Natural killer cell (primary cell): ENCODE data around the gene LINC01488. TPM values are rescaled to one million over a fixed set of nuclear protein-coding genes. Genes with fewer than 3 reads are reported as not detected.

ENCODE experiments used
- ATAC-seq, 3 donors: fragments of 150-1000 bp in 2 of 3; fragments of 200-7000 bp in 1 of 3; cut with Tn5 transposase; 1 replicate in 1 of 3; 2 replicates in 2 of 3; pipeline ENCODE4 v1.10.0; 2021; ENCODE audit warnings: mild to moderate bottlenecking in 2 of 3, moderate library complexity in 2 of 3
- DNase-seq, 2 donors: peaks; one replicate each; pipeline versions ENCODE4 v3.0.0 to v3.0.0-alpha.2; 2013 to 2021; ENCODE audit warnings: mixed read lengths in 1 of 2
- H3K27ac ChIP-seq: one replicate; pipeline ENCODE4 v1.5.1; 2013; ENCODE audit warnings: mild to moderate bottlenecking, low read length
- H3K27me3 ChIP-seq: one replicate; pipeline ENCODE4 v1.6.1; 2013; ENCODE audit warnings: low read length; ENCODE audit not compliant: control insufficient read depth, insufficient read depth
- H3K36me3 ChIP-seq: one replicate; pipeline ENCODE4 v1.6.1; 2013; ENCODE audit warnings: low read length; ENCODE audit not compliant: control insufficient read depth, insufficient read depth
- H3K4me1 ChIP-seq: one replicate; pipeline ENCODE4 v1.6.1; 2013; ENCODE audit warnings: low read length; ENCODE audit not compliant: control insufficient read depth, insufficient read depth
- H3K4me3 ChIP-seq: one replicate; pipeline ENCODE4 v1.5.1; 2013; ENCODE audit warnings: low read length
- H3K9me3 ChIP-seq: one replicate; pipeline ENCODE4 v1.6.1; 2013; ENCODE audit warnings: low read length; ENCODE audit not compliant: control insufficient read depth, insufficient read depth
- H3K27ac Mint-ChIP-seq, 2 donors: one replicate each; pipeline ENCODE4 v1.8.0; 2022; ENCODE audit warnings: mild to moderate bottlenecking in 2 of 2, mixed read lengths in 2 of 2, moderate library complexity in 1 of 2
- H3K27me3 Mint-ChIP-seq, 2 donors: one replicate each; pipeline ENCODE4 v1.8.0; 2022; ENCODE audit warnings: low read depth in 2 of 2, mixed read lengths in 2 of 2
- H3K36me3 Mint-ChIP-seq: one replicate; pipeline ENCODE4 v1.8.0; 2022; ENCODE audit warnings: mixed read lengths
- H3K4me1 Mint-ChIP-seq, 2 donors: one replicate each; pipeline ENCODE4 v1.8.0; 2022; ENCODE audit warnings: mixed read lengths in 2 of 2
- H3K4me3 Mint-ChIP-seq: one replicate; pipeline ENCODE4 v1.8.0; 2022; ENCODE audit warnings: mild to moderate bottlenecking, moderate library complexity, mixed read lengths
- H3K9me3 Mint-ChIP-seq, 2 donors: one replicate each; pipeline ENCODE4 v1.8.0; 2022; ENCODE audit warnings: mixed read lengths in 2 of 2
- CTCF ChIP-seq: fragments of 200-600 bp; IDR thresholded peaks from one replicate; pipeline ENCODE4 v1.8.0; 2022; ENCODE audit warnings: antibody characterized with exemption
- WGBS: methylation state at CpG from one replicate; pipeline ENCODE4 v1.1.7; 2013; ENCODE audit warnings: missing lambda C conversion rate; ENCODE audit not compliant: insufficient coverage; 5-methylcytosine and 5-hydroxymethylcytosine counted together
- intact Hi-C: fragments of 100-400 bp; cut with micrococcal nuclease; formaldehyde crosslinking; loops from one replicate; pipeline ENCODE4 v1.14.2; 2022
- total RNA-seq, 4 donors: library from RNA; stranded (reverse); fragments of 120-200 nt in 1 of 4; gene quantifications; one replicate each; pipeline versions ENCODE4 v1.2.3 to v1.2.4, GENCODE V29; 2013 to 2022

Gene LINC01488
- total RNA-seq, 3 donors from 2014 or later (not counting 1 experiment from before 2014, with no cell fraction given), result not detected

DNA sequence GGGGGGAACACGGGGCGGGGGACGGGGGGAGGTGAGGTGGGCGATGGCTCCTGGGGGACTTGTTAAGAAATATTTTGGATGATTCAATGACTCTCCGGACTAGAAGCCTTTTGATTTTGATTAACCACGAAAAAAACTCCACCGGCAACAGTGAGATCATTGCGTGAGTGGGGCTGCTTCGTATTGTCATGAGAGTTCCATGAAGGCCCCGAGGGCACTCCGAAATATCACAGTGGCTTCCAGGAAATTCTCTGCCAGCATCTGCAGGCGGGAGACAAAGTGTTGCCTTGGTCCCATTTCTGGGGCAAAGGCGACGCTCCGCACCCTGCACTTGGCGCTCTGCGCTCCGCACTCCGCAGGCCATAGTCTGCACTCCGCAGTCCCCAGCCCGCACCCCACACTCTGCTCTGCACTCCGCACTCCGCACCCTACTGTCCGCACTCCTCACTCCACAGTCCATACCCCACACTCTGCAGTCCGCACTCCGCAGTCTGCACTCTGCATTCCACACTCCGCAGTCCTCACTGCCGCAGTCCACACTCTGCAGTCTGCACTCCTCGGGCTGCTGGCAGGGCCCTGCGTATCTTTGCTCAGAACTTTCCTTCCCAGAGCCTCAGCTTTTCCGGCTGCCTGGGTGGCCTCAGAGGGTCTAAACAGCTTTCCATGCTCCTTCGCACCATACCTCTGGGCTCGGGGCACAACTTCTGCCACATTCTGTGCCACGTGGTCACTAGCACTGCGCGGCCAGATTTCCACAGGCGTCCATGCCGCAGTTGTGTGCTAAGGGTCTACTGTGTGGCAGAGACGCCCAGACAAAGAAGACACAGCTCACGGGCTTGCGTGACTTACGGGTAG lies 61.1 kb downstream of the LINC01488 start:
- peak in 1 of 3 donors; percentile 28 for ATAC-seq
- no peaks in the 10 kb centered on the region for H3K36me3 ChIP-seq
- no peak overlapping the region for H3K4me3 ChIP-seq
- Mint-ChIP-seq H3K4me3 (no peak overlapping the region), H3K27ac (no peak overlapping the region), H3K27me3 (peaks cover 7 to 13% of the 10 kb centered on the region in 2 donors), H3K36me3 (no peaks in the 10 kb centered on the region), H3K4me1 (peaks cover 0 to 8% of the 10 kb centered on the region in 2 donors), H3K9me3 (no peaks in the 10 kb centered on the region)
- H3K4me1 ChIP-seq, result peaks cover 16% of the 10 kb centered on the region
- no peaks in the 10 kb centered on the region for H3K9me3 ChIP-seq
- no peak overlapping the region for H3K27ac ChIP-seq
- WGBS, result 94% methylated on average over 40 of the region's 42 CpGs
- no peak for TF ChIP-seq CTCF
- H3K27me3 ChIP-seq, result no peaks in the 10 kb centered on the region
- intact Hi-C loops, result no loop called here
- DNase-seq, result no peak

Other genes with a start within 250 kb of the LINC01488 start
- gene MYEOV, start 187.5 kb upstream of the LINC01488 start, total RNA-seq, result 1 to 10 TPM in 2 of 3 donors, not detected in 1; 1.1 to 1.2 TPM
- 1 to 10 TPM; 1.4 to 2.3 (median 2.3) TPM for gene CCND1, start 159.5 kb downstream of the LINC01488 start, total RNA-seq
- 10 to 100 TPM; 23.2 to 33.5 (median 25.3) TPM for gene LTO1, start 193.7 kb downstream of the LINC01488 start, total RNA-seq
- gene FGF19, start 222.4 kb downstream of the LINC01488 start, total RNA-seq, result not detected